NCI-H1105 (cell line): ENCODE data around the gene PHGDH.
"Not testable (repeated sequence)": the region's sequence is repeated elsewhere in the genome, so short reads cannot be mapped to it uniquely, and the experiment has no call there.

Source experiments
- DNase-seq: peaks from one replicate; lab custom pipeline; 2025; lab: John Stamatoyannopoulos, UW

The PHGDH gene

GRCh38 chr1:119700326-119700725, 11.4 kb upstream of the PHGDH start:
- DNase-seq: no peak

DNA sequence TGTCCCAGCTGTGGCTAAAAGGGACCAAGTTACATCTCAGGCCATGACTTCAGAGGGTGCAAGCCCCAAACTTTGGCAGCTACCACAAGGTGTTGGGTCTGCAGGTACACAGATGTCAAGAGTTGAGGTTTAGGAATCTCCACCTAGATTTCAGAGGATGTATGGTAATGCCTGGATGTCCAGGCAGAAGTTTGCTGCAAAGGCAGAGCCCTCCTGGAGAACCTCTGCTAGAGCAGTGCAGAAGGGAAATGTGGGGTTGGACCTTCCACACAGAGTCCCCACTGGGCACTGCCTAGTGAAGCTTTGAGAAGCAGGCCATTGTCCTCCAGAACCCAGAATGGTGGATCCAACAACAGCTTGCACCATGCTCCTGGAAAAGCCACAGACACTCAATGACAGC, 10.1 kb upstream of the PHGDH start:
- no peak for DNase-seq

DNA sequence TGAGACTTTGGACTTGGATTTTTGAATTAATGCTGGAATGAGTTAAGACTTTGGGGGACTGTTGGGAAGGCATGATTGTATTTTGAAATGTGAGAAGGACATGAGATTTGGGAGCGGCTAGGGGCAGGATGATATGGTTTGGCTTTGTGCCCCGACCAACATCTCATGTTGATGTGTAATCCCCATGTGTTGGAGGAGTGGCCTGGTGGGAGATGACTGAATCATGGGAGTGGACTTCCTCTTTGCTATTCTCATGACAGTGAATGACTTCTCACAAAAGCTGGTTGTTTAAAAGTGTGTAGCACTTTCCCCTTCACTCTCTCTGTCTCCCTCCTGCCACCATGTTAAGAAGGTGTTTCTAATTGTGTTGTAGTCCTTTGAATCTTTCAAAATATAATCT, 9.3 kb upstream of the PHGDH start:
- DNase-seq: no peak

DNA sequence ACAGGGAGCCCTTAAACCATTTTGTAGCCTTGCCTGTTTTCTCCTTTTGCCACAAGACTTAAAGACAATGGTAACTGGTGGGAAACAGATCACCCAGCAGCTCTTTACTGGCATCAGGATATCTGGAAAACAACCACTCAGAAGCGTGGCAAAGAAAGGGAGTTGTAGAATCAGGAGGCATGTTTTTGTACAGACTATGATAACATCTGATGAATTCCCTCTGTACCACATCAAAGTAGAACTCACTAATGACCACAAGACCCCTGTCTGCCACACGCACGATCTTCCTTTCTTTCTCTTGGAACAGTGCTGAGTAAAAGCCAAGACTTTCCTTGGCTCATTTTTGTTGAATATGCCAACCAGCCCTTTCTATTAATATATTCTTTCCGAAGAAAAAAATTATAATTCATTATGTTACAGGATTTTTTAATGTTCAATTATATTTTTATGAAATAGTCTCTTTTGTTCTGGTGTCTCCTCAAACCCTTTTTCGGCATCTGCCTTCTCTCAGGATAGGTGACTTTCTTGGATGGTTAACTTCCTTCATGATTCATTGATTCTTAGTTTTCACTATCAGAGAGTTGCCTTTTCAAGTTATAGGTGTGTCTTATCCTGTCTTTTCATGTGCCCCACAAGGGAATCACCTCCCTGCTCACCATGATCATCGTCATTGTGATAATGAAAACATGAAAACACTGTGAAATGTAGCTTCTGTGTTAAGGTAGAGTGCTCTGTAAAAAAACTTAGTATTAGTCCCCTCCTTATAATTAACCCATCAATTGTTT, 7.9 kb upstream of the PHGDH start:
- DNase-seq: no peak

GRCh38 chr1:119706599-119706998, 5.1 kb upstream of the PHGDH start:
- DNase-seq: not testable (repeated sequence)

- not testable (repeated sequence) for DNase-seq
These were observed 354 bp upstream of the PHGDH start for GRCh38 chr1:119711356-119711803.

DNA sequence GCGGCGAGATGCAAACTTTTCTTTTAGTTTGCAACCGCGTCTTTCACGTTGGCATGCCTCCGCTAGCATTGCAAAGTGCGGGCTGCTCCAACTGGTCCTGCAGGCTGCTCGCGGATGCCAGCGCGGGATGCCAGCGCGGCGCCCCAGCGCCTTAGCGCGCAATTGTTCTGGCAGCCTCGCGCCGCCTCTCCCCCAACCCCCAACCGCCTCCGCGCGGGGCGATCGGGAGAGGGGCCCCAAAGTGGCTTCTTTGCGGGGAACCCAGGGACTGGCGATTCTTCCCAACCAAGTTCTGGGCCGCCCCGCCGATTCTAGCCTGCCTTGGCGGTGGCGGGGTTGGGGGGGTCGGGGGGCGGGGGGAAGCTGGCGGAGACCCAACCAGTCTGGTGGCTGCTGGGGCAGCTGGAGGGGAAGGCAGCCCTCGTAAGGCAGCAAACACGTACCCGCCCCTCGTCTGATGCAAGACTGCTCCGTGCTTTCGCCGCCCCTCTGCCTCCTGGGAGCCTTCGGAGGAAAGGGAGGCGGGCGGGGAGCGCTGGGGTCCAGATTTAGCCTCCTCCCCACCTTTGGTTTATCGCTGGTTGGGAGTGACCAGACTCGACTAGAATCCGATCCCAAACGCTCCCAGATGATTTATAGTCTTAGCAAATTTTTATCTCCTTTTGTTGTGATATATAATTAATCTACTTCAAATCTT, 756 bp downstream of the PHGDH start:
- peak; percentile 81 for DNase-seq

GRCh38 chr1:119713039-119713748, 1.5 kb downstream of the PHGDH start:
- peak; percentile 23 for DNase-seq

DNA sequence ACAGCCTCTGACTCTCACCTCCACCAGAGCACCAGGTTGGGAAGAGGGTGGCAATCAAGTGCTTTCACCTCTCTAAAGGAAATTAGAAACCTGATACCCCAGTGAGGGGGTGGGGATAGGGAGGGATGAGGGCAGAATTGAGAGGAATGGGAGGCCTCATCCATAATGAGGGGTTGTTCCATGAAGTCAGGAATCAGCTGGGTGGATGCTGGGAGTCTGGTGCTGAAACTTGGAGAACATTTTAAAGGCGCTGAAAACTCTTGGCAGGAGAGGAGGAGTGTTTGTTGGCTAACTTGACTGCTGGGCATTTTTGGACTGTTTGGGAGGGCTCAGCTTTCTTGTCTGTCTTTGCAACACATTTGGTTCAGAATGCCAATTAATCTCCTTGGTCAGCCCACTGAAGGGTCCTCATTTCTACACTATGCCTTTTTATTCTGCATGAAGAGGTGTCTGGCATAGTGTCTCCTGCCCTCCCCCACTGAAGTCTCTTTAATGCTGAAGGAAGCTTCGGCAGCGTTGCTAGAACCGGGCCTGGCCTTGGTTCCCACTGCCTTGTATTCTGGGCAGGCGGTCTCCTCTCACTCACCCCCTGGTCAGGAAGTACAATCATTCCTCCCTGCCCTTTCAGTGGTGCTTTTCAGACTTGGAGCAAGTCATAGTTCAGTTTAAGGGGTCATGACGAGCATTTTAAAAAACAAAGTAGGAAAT, 2.2 kb downstream of the PHGDH start:
- peak; percentile 65 for DNase-seq

GRCh38 chr1:119714583-119714982, 2.8 kb downstream of the PHGDH start:
- DNase-seq: no peak

GRCh38 chr1:119715542-119715941, 3.8 kb downstream of the PHGDH start:
- no peak for DNase-seq

GRCh38 chr1:119718409-119718808, 6.7 kb downstream of the PHGDH start:
- DNase-seq: no peak

- DNase-seq: no peak
These were observed 7.2 kb downstream of the PHGDH start for GRCh38 chr1:119718972-119719371.

- DNase-seq: no peak
These were observed 9.2 kb downstream of the PHGDH start for GRCh38 chr1:119720866-119721440.

GRCh38 chr1:119721896-119722295, 10.2 kb downstream of the PHGDH start:
- no peak for DNase-seq

- no peak for DNase-seq
These were observed 13.0 kb downstream of the PHGDH start for GRCh38 chr1:119724611-119725218.

- DNase-seq: no peak
These were observed 13.9 kb downstream of the PHGDH start for GRCh38 chr1:119725626-119726025.

GRCh38 chr1:119727991-119728390, 16.3 kb downstream of the PHGDH start:
- no peak for DNase-seq

- DNase-seq: no peak
These were observed 17.3 kb downstream of the PHGDH start for GRCh38 chr1:119729044-119729443.

GRCh38 chr1:119731060-119731459, 19.3 kb downstream of the PHGDH start:
- DNase-seq: no peak

DNA sequence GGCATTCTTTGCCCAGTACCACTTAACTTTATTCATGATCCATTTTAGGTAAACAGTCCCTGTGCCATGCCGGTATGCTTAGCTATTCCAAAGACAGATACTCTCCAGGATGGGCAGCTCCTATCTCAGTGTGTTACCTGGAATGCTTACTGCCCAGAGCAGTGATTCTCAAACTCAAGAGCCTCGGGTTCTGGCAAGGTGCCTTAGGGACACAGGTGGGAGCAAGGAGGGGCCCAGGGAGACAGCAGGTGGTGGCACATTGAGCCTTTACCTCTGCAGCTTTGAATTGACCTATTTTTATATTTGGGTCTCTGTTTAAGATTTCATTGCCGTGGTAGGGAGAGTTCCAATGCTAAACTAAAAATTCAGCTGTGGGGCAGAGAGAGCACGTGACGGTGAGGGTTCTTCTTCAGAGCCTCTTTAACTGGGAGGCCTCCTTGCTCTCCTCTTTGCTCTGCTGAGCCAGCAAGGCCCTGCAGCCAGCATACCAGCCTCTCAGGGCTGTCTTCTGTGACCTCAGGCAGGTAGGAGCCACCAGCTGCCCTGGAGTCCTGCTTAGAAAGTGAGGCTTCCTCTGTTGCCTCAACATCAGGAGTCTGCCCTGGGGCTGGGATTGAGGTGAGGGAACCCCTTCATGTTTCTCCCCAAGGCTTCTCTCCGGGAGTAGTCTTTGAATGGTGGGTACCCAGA, 20.2 kb downstream of the PHGDH start:
- no peak for DNase-seq
